HepG2 (cell line): ENCODE results near the gene SGK1. TPM values are rescaled to one million over a fixed set of nuclear protein-coding genes. Genes with fewer than 3 reads are reported as not detected.

Source experiments
- CBX5 ChIP-seq: sonication (generic); formaldehyde crosslinking; IDR thresholded peaks from 2 replicates; pipeline ENCODE4 v1.4.0; 2020; ENCODE audit warnings: missing genetic modification reagents, borderline replicate concordance
- ELF3 ChIP-seq: IDR thresholded peaks from 2 replicates; pipeline ENCODE4 v1.6.1; 2016; ENCODE audit warnings: missing genetic modification reagents, missing compliant biosample characterization
- FOXK2 ChIP-seq: fragments of 450-650 bp; IDR thresholded peaks from 2 replicates; pipeline ENCODE4 v1.6.1; 2016
- IKZF4 ChIP-seq: sonication (generic); formaldehyde crosslinking; IDR thresholded peaks from 2 replicates; pipeline ENCODE4 v1.5.1; 2020; ENCODE audit warnings: borderline replicate concordance, mild to moderate bottlenecking, low read depth, missing genetic modification reagents; ENCODE audit errors: not compliant biosample characterization
- KAT2B ChIP-seq: fragments of 150-350 bp; IDR thresholded peaks from 2 replicates; pipeline ENCODE4 v1.6.1; 2014; ENCODE audit warnings: low read depth, low read length, borderline replicate concordance
- KIAA2018 ChIP-seq: sonication (generic); formaldehyde crosslinking; IDR thresholded peaks from 2 replicates; pipeline ENCODE4 v1.5.0; 2020; ENCODE audit warnings: mild to moderate bottlenecking, missing genetic modification reagents, borderline replicate concordance
- KLF11 ChIP-seq: IDR thresholded peaks from 2 replicates; pipeline ENCODE4 v1.6.1; 2016; ENCODE audit warnings: missing compliant biosample characterization
- MAFF ChIP-seq: IDR thresholded peaks from 2 replicates; pipeline ENCODE4 v1.6.1; 2011; ENCODE audit warnings: low read depth, low read length, improper control_type of control experiment
- MED8 ChIP-seq: sonication (generic); formaldehyde crosslinking; IDR thresholded peaks from 2 replicates; pipeline ENCODE4 v1.8.1; 2023; ENCODE audit warnings: mild to moderate bottlenecking, missing genetic modification reagents; ENCODE audit not compliant: insufficient replicate concordance
- PAWR ChIP-seq: sonication (generic); formaldehyde crosslinking; IDR thresholded peaks from 2 replicates; pipeline ENCODE4 v1.4.0; 2020; ENCODE audit warnings: missing genetic modification reagents, mild to moderate bottlenecking, borderline replicate concordance
- POLR2AphosphoS5 ChIP-seq: IDR thresholded peaks from 2 replicates; pipeline ENCODE4 v1.6.1; 2012; ENCODE audit warnings: low read depth, low read length
- RFX5 ChIP-seq: IDR thresholded peaks from 2 replicates; pipeline ENCODE4 v1.6.1; 2011; ENCODE audit warnings: low read depth, low read length, improper control_type of control experiment
- RFXANK ChIP-seq: IDR thresholded peaks from 2 replicates; pipeline ENCODE4 v1.6.1; 2016
- SALL2 ChIP-seq: sonication (generic); formaldehyde crosslinking; IDR thresholded peaks from 2 replicates; pipeline ENCODE4 v1.8.1; 2023; ENCODE audit warnings: mild to moderate bottlenecking, missing genetic modification reagents, inconsistent platforms
- ZBTB38 ChIP-seq: sonication (generic); formaldehyde crosslinking; IDR thresholded peaks from 2 replicates; pipeline ENCODE4 v1.5.1; 2020; ENCODE audit warnings: mild to moderate bottlenecking, missing genetic modification reagents
- ZBTB44 ChIP-seq: sonication (generic); formaldehyde crosslinking; IDR thresholded peaks from 2 replicates; pipeline ENCODE4 v1.4.0; 2020; ENCODE audit warnings: missing genetic modification reagents
- ZMYM3 ChIP-seq: sonication (generic); formaldehyde crosslinking; IDR thresholded peaks from 2 replicates; pipeline ENCODE4 v1.5.1; 2020; ENCODE audit warnings: mild to moderate bottlenecking, missing genetic modification reagents
- ZNF343 ChIP-seq: sonication (generic); formaldehyde crosslinking; IDR thresholded peaks from 2 replicates; pipeline ENCODE4 v1.4.0; 2020; ENCODE audit warnings: mild to moderate bottlenecking, missing genetic modification reagents
- ZNF557 ChIP-seq: sonication (generic); formaldehyde crosslinking; IDR thresholded peaks from 2 replicates; pipeline ENCODE4 v1.4.0; 2020; ENCODE audit warnings: missing genetic modification reagents
- ZNF577 ChIP-seq: sonication (generic); formaldehyde crosslinking; IDR thresholded peaks from 2 replicates; pipeline ENCODE4 v1.4.0; 2020; ENCODE audit warnings: mild to moderate bottlenecking, low read depth, missing genetic modification reagents, borderline replicate concordance
- ZNF629 ChIP-seq: sonication (generic); formaldehyde crosslinking; conservative IDR thresholded peaks from 2 replicates; pipeline ENCODE4 v1.5.0; 2020; ENCODE audit warnings: missing genetic modification reagents
- ZSCAN20 ChIP-seq: sonication (generic); formaldehyde crosslinking; IDR thresholded peaks from 2 replicates; pipeline ENCODE4 v1.4.0; 2020; ENCODE audit warnings: missing genetic modification reagents, mild to moderate bottlenecking, borderline replicate concordance
- polyA plus RNA-seq, 8 experiments: library from polyadenylated mRNA; depleted of rRNA in 3 of 8; stranded (reverse) in 7 of 8; unstranded in 1 of 8; fragments of >200 nt; fragmentation: Illumina TruSeq in 4 of 8; extraction: Trizol in 4 of 8; gene quantifications; 2 replicates each; pipeline versions ENCODE4 v1.2.1 to v1.2.3, GENCODE V29; 2011 to 2016; ENCODE audit warnings: low read depth in 4 of 8, missing spikeins in 1 of 8, mixed read lengths in 1 of 8; ENCODE audit not compliant: insufficient read depth in 1 of 8
- total RNA-seq, 5 experiments: library from RNA; depleted of rRNA; stranded (reverse); fragments of >200 nt; fragmentation: Illumina TruSeq; extraction: Trizol; gene quantifications; 2 replicates each; pipeline ENCODE4 v1.2.3, GENCODE V29; 2016; ENCODE audit warnings: low read depth in 1 of 5

SGK1 gene
- total and polyA plus RNA-seq, 2 of the 13 experiments (the other 11 are each of a cell fraction or from before 2014, with no cell fraction given) = 56.1 to 56.2 TPM

- TF ChIP-seq FOXK2 (no peak), KLF11 (no peak), ZBTB38 (CRISPR knock-in tag) (peak; percentile 65; the same call in 1 of the 2 replicates), MED8 (CRISPR knock-in tag) (no peak), ZSCAN20 (no peak), PAWR (CRISPR knock-in tag) (no peak), ZMYM3 (CRISPR knock-in tag) (no peak), RFXANK (no peak), ZNF343 (CRISPR knock-in tag) (no peak), ZNF629 (no peak), KAT2B (no peak), ZNF557 (CRISPR knock-in tag) (no peak), KIAA2018 (no peak), MAFF (peak; percentile 81), SALL2 (CRISPR knock-in tag) (no peak), CBX5 (CRISPR knock-in tag) (no peak), ELF3 (CRISPR knock-in tag) (no peak), POLR2AphosphoS5 (no peak), ZBTB44 (no peak), ZNF577 (CRISPR knock-in tag) (no peak), IKZF4 (CRISPR knock-in tag) (no peak), RFX5 (no peak)
Observed at GRCh38 chr6:134253681-134254080, 64.2 kb downstream of the SGK1 start (continued).
